ENCODE results near the gene CABLES1. TPM values are rescaled to one million over a fixed set of nuclear protein-coding genes. Genes with fewer than 3 reads are reported as not detected.

The CABLES1 gene
- total RNA-seq, 1 experiment from 2014 or later, result 1.9 TPM

- DNase-seq (ENCODE audit: low read depth), result no peak
Observed at GRCh38 chr18:23166891-23167541, 31.7 kb downstream of the CABLES1 start.

GRCh38 chr18:23169673-23170044, 34.4 kb downstream of the CABLES1 start:
- DNase-seq (ENCODE audit: low read depth), result peak; percentile 24

- no peak for DNase-seq (ENCODE audit: low read depth)
Observed at GRCh38 chr18:23170137-23170536, 34.9 kb downstream of the CABLES1 start.

- DNase-seq (ENCODE audit: low read depth), result no peak
Observed at GRCh38 chr18:23171581-23172156, 36.4 kb downstream of the CABLES1 start.

GRCh38 chr18:23172591-23173380, 37.5 kb downstream of the CABLES1 start:
- DNase-seq (ENCODE audit: low read depth), result no peak

- DNase-seq (ENCODE audit: low read depth), result no peak
Observed at GRCh38 chr18:23173912-23174311, 38.6 kb downstream of the CABLES1 start.

- DNase-seq (ENCODE audit: low read depth), result no peak
Observed at GRCh38 chr18:23176701-23177432, 41.6 kb downstream of the CABLES1 start.

- DNase-seq (ENCODE audit: low read depth), result no peak
Observed at GRCh38 chr18:23177433-23178072, 42.3 kb downstream of the CABLES1 start.

GRCh38 chr18:23178201-23178600, 42.9 kb downstream of the CABLES1 start:
- no peak for DNase-seq (ENCODE audit: low read depth)

GRCh38 chr18:23178661-23179081, 43.4 kb downstream of the CABLES1 start:
- DNase-seq (ENCODE audit: low read depth), result no peak

- DNase-seq (ENCODE audit: low read depth), result no peak
Observed at GRCh38 chr18:23179416-23179815, 44.1 kb downstream of the CABLES1 start.

- no peak for DNase-seq (ENCODE audit: low read depth)
Observed at GRCh38 chr18:23181547-23181946, 46.3 kb downstream of the CABLES1 start.

- no peak for DNase-seq (ENCODE audit: low read depth)
Observed at GRCh38 chr18:23182606-23183005, 47.3 kb downstream of the CABLES1 start.

- DNase-seq (ENCODE audit: low read depth), result no peak
Observed at GRCh38 chr18:23183411-23184150, 48.3 kb downstream of the CABLES1 start.

GRCh38 chr18:23186781-23187180, 51.5 kb downstream of the CABLES1 start:
- DNase-seq (ENCODE audit: low read depth), result no peak

GRCh38 chr18:23188068-23188760, 52.9 kb downstream of the CABLES1 start:
- DNase-seq (ENCODE audit: low read depth), result no peak

GRCh38 chr18:23189099-23189498, 53.8 kb downstream of the CABLES1 start:
- no peak for DNase-seq (ENCODE audit: low read depth)

- DNase-seq (ENCODE audit: low read depth), result no peak
Observed at GRCh38 chr18:23189768-23190661, 54.7 kb downstream of the CABLES1 start.

GRCh38 chr18:23191232-23191631, 55.9 kb downstream of the CABLES1 start:
- DNase-seq (ENCODE audit: low read depth), result no peak
